HEK293T (cell line): Measurements from ENCODE around the gene TMEM207.

Experiments
- CTCF ChIA-PET: fragments of 350-600 bp; formaldehyde crosslinking; extraction: SDS; loops from one replicate; lab custom pipeline; 2021; ENCODE audit warnings: antibody characterized with exemption, inconsistent platforms; lab: Yijun Ruan, JAX
- POLR2A ChIA-PET: fragments of 350-600 bp; formaldehyde crosslinking; extraction: SDS; loops from one replicate; lab custom pipeline; 2020; ENCODE audit warnings: antibody characterized with exemption, inconsistent platforms; lab: Yijun Ruan, JAX
- DNase-seq: peaks from one replicate; pipeline ENCODE4 v3.0.0; 2012; ENCODE audit warnings: mixed read lengths; ENCODE audit errors: extremely low spot score
- ARNT ChIP-seq: fragments of 450-650 bp; IDR thresholded peaks from 2 replicates; pipeline ENCODE4 v1.6.1; 2017; ENCODE audit warnings: mild to moderate bottlenecking
- BHLHE40 ChIP-seq: fragments of 450-650 bp; IDR thresholded peaks from 2 replicates; pipeline ENCODE4 v1.6.1; 2016; ENCODE audit warnings: mild to moderate bottlenecking, moderate library complexity, borderline replicate concordance
- CTBP1 ChIP-seq: fragments of 450-650 bp; IDR thresholded peaks from 2 replicates; pipeline ENCODE4 v1.6.1; 2016; ENCODE audit warnings: borderline replicate concordance
- ELF4 ChIP-seq: fragments of 450-650 bp; IDR thresholded peaks from 2 replicates; pipeline ENCODE4 v1.6.1; 2017; ENCODE audit warnings: antibody characterized with exemption
- FOXA1 ChIP-seq: fragments of 450-650 bp; IDR thresholded peaks from 2 replicates; pipeline ENCODE4 v1.6.1; 2016; ENCODE audit warnings: mild to moderate bottlenecking
- FOXK2 ChIP-seq: fragments of 450-650 bp; IDR thresholded peaks from 2 replicates; pipeline ENCODE4 v1.6.1; 2016; ENCODE audit warnings: mild to moderate bottlenecking
- FOXM1 ChIP-seq: fragments of 450-650 bp; IDR thresholded peaks from 2 replicates; pipeline ENCODE4 v1.6.1; 2017; ENCODE audit warnings: mild to moderate bottlenecking, borderline replicate concordance
- HDGF ChIP-seq: fragments of 450-650 bp; IDR thresholded peaks from 2 replicates; pipeline ENCODE4 v1.6.1; 2017; ENCODE audit warnings: antibody characterized with exemption, borderline replicate concordance
- L3MBTL2 ChIP-seq: fragments of 450-650 bp; conservative IDR thresholded peaks from 2 replicates; pipeline ENCODE4 v1.6.1; 2016; ENCODE audit warnings: mild to moderate bottlenecking
- LEF1 ChIP-seq: fragments of 450-650 bp; IDR thresholded peaks from 2 replicates; pipeline ENCODE4 v1.6.1; 2017; ENCODE audit warnings: mild to moderate bottlenecking, borderline replicate concordance
- NFRKB ChIP-seq: fragments of 450-650 bp; IDR thresholded peaks from 2 replicates; pipeline ENCODE4 v1.6.1; 2016; ENCODE audit warnings: mild to moderate bottlenecking, moderate library complexity
- SP1 ChIP-seq: fragments of 450-650 bp; IDR thresholded peaks from 2 replicates; pipeline ENCODE4 v1.6.1; 2017
- SUZ12 ChIP-seq: fragments of 450-650 bp; IDR thresholded peaks from 2 replicates; pipeline ENCODE4 v1.6.1; 2016; ENCODE audit warnings: mild to moderate bottlenecking
- TARDBP ChIP-seq: fragments of 450-650 bp; IDR thresholded peaks from 2 replicates; pipeline ENCODE4 v1.6.1; 2016
- ZNF384 ChIP-seq: fragments of 450-650 bp; IDR thresholded peaks from 2 replicates; pipeline ENCODE4 v1.6.1; 2016
- TF ChIP-seq, protein P1 (sequence below): fragments of 450-650 bp; IDR thresholded peaks from 2 replicates; pipeline ENCODE4 v1.6.1; 2016

TMEM207 gene

GRCh38 chr3:190401963-190402362 is 47.7 kb downstream of the TMEM207 start:
- CTCF ChIA-PET = no interaction called here
- no peak for DNase-seq
- POLR2A ChIA-PET = no interaction called here
- TF ChIP-seq HDGF = no peak
- no peak for TF ChIP-seq SP1
- TF ChIP-seq ZNF384 = no peak
- TF ChIP-seq FOXA1 = no peak
- TF ChIP-seq ARNT = no peak
- no peak for TF ChIP-seq L3MBTL2
- no peak for TF ChIP-seq BHLHE40
- no peak for TF ChIP-seq FOXK2
- TF ChIP-seq LEF1 = no peak
- no peak for TF ChIP-seq NFRKB
- TF ChIP-seq CTBP1 = no peak
- TF ChIP-seq TARDBP = no peak
- TF ChIP-seq SUZ12 = no peak

DNA sequence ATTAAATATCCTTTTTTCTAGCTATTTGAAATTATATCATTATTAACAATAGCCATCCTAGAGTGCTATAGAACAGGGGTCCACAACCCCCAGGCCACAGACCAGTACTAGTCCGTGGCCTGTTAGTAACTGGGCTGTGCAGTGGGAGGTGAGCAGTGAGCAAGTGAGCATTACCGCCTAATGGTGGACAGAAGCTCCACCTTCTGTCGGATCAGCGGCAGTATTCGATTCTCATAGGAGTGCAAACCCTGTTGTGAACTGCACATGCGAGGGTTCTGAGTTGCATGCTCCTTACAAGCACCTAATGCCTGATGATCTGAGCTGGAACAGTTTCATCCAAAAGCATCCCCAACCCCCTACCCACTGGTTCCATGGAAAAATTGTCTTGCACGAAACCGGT is 50.0 kb downstream of the TMEM207 start:
- TF ChIP-seq SUZ12 (no peak), FOXM1 (no peak), ELF4 (no peak), LEF1 (no peak), L3MBTL2 (no peak), BHLHE40 (no peak), NFRKB (no peak), HDGF (no peak), TARDBP (no peak), SP1 (no peak), FOXK2 (no peak)
- ChIA-PET CTCF (no interaction called here), POLR2A (no interaction called here)
- DNase-seq = no peak

DNA sequence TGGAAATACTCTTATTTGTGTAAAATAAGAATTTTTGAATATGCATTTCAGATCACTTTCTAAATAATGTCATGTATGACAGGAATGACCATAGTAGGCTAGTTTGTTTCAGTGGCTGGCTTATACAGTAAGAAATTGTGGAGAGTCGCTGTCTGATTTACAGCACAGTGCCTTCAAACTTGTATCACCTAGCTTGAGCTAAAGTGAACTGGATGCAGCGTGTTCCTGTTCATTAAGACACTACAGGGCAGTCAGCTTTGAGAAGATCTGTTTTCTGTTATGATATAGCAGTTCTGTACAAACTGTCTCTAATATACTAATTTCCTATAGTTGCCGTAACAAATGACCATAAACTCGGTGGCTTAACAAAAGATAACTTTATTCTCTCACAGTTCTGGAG is 51.8 kb downstream of the TMEM207 start:
- ChIA-PET CTCF (no interaction called here), POLR2A (no interaction called here)
- no peak for TF ChIP-seq FOXM1
- TF ChIP-seq NFRKB = no peak
- no peak for TF ChIP-seq ZNF384
- TF ChIP-seq BHLHE40 = no peak
- TF ChIP-seq TARDBP = no peak
- TF ChIP-seq, protein P1, sequence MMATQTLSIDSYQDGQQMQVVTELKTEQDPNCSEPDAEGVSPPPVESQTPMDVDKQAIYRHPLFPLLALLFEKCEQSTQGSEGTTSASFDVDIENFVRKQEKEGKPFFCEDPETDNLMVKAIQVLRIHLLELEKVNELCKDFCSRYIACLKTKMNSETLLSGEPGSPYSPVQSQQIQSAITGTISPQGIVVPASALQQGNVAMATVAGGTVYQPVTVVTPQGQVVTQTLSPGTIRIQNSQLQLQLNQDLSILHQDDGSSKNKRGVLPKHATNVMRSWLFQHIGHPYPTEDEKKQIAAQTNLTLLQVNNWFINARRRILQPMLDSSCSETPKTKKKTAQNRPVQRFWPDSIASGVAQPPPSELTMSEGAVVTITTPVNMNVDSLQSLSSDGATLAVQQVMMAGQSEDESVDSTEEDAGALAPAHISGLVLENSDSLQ = no peak
- no peak for TF ChIP-seq HDGF
- no peak for TF ChIP-seq SUZ12
- no peak for TF ChIP-seq FOXK2
- no peak for DNase-seq

DNA sequence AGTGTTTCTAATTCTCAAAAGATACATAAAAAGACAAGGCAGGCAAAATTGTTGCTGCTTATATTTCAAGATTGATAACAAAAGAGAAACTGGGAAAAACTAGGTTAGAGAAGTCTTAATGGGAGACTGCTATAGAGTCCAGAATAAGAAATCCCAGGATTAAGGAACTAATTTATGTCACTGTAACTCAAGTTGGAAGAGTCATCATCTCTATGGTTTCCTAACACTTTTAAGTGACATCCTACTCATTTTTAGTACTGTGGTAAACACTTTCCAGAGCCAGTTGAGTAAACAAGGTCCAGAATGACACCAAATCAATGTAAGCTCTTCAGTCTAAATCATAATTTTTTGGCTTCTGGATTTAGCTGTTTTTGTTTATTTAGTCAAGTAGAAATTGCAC is 53.7 kb downstream of the TMEM207 start:
- POLR2A ChIA-PET = no interaction called here
- DNase-seq = no peak
- CTCF ChIA-PET = no interaction called here
- TF ChIP-seq CTBP1 = no peak
- TF ChIP-seq ARNT = no peak
- TF ChIP-seq FOXM1 = no peak
- no peak for TF ChIP-seq SP1
- no peak for TF ChIP-seq FOXA1
- TF ChIP-seq SUZ12 = no peak
- no peak for TF ChIP-seq LEF1
- TF ChIP-seq, protein P1 = no peak
- TF ChIP-seq TARDBP = no peak
- TF ChIP-seq ZNF384 = no peak
- no peak for TF ChIP-seq L3MBTL2

DNA sequence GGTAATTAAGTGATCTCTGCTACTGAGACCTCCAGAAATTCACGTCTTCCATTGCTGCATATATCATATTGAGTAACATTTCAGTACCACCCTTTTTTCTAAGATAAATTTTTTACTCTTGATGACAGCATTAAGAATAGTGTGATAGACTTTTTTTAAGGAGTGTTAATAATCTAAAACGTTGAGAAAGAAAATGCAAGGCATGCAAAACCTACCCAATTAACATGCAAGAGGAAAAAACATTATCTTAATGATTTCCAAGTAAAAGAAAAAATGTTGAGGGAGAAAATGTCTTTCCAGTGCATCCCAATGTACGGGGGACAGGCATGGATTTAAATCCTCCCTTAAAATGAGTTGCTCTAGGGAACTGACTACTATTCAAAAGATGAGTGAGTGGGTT is 61.0 kb downstream of the TMEM207 start:
- no peak for TF ChIP-seq ZNF384
- TF ChIP-seq ARNT = no peak
- TF ChIP-seq TARDBP = no peak
- no peak for TF ChIP-seq FOXA1
- no peak for TF ChIP-seq HDGF
- TF ChIP-seq BHLHE40 = no peak
- TF ChIP-seq FOXM1 = no peak
- TF ChIP-seq LEF1 = no peak
- TF ChIP-seq NFRKB = no peak
- ChIA-PET CTCF (no interaction called here), POLR2A (no interaction called here)
- no peak for DNase-seq

GRCh38 chr3:190387578-190388213 is 62.0 kb downstream of the TMEM207 start, which contains the start of gene CLDN16:
Gene CLDN16 (plus strand): TSS chr3:190388163. CDS start chr3:190388330, 167 bp downstream.
- DNase-seq = no peak
- no peak for TF ChIP-seq LEF1
- TF ChIP-seq TARDBP = no peak
- no peak for TF ChIP-seq SP1
- no peak for TF ChIP-seq NFRKB
- TF ChIP-seq FOXA1 = no peak
- TF ChIP-seq ARNT = no peak
- no peak for TF ChIP-seq FOXM1
- no peak for TF ChIP-seq SUZ12
- no peak for TF ChIP-seq CTBP1
- TF ChIP-seq, protein P1 = no peak
- no peak for TF ChIP-seq FOXK2
- no peak for TF ChIP-seq L3MBTL2
- TF ChIP-seq BHLHE40 = no peak
- no peak for TF ChIP-seq ZNF384
- no peak for TF ChIP-seq ELF4
- TF ChIP-seq HDGF = no peak
- POLR2A ChIA-PET = no interaction called here
- CTCF ChIA-PET = no interaction called here
